ENCODE results near the gene MS4A4E.
"Not testable (repeated sequence)": the region's sequence is repeated elsewhere in the genome, so short reads cannot be mapped to it uniquely, and the experiment has no call there.

Gene MS4A4E

DNA sequence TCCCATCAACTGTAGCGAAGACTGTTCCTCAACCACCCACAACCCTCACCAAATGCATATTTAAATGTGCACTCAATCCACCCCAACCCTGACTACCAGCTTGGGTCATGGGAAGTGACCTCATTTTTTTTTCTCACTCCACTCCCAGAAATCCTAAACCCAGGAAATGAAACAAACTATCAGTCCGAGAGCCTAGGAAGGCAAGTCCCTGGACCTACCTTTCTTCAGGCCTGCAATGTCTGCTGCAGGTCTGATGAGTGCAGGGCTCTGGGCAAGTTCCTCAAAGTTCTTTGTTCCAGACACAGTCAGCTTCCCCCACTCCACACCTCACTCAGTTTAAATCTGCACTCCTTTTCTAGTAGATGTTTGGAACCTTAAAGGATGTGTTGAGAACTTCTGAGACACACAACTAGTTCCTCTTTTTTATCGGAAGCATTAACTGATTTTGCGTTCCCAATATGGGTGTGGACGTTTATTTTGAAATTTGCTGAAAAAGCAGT is at the start of gene MS4A4E:
Gene MS4A4E, minus strand, starts transcription at position 398 of the 500 bp plus-strand sequence. CDS start 13,082 bp downstream, outside the sequence.
- DNase-seq = no peak

DNA sequence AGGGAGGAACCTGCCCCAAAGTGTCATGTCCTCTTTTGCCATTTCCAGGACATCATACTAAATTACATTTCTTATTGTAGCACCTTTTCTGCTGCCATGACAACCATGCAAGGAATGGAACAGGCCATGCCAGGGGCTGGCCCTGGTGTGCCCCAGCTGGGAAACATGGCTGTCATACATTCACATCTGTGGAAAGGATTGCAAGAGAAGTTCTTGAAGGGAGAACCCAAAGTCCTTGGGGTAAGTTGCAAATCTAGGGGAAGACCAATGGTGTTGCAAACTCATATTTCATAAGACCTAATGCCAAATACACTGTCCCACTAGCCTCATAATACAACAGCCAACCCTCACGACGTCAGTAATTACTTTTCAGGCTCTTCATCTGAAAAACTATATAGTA is 49.2 kb upstream of the MS4A4E start:
- no peak for DNase-seq

GRCh38 chr11:60288531-60288930 is 45.6 kb upstream of the MS4A4E start:
- DNase-seq = no peak

GRCh38 chr11:60285411-60286126 is 42.6 kb upstream of the MS4A4E start:
- DNase-seq = not testable (repeated sequence)

DNA sequence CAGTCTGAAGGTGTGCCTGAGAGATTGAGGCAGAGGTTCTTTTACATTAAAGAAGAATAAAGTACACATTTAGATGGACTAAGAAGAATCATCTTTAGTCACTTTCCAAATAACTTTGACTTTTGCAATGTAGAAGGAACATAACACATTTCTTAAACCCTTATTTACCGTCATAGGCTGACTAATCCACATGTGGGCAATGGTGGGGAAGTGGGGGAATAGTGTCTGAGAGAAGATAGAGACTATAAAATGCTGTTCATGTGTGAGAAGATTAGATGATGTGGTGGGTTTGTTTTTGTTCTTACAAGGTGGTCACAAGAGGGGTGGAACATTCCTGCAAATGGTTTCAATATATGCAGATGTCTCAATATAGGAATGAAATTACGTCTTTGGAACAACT is 39.3 kb upstream of the MS4A4E start:
- DNase-seq = no peak

GRCh38 chr11:60281485-60281884 is 38.5 kb upstream of the MS4A4E start:
- DNase-seq = no peak

DNA sequence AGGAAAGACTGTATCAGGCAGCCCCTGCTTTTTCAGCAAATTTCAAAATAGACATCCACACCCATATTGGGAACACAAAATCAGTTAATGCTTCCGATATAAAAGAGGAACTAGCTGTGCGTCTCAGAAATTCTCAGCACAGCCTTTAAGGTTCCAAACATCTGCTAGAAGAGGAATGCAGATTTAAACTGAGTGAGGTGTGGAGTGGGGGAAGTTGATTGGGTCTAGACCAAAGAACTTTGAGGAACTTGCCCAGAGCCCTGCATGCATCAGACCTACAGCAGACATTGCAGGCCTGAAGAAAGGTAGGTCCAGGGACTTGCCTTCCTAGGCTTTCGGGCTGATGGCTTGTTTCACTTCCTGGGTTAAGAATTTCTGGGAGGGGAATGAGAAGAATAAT is 37.5 kb upstream of the MS4A4E start, which contains the start of gene MS4A4A:
Gene MS4A4A, plus strand, starts transcription at position 255 of the 400 bp plus-strand sequence. Its CDS starts 10 bp downstream, at position 265.
- DNase-seq = no peak

GRCh38 chr11:60274416-60274815 is 31.5 kb upstream of the MS4A4E start:
- no peak for DNase-seq

- peak; percentile 4 for DNase-seq
These were observed 22.7 kb upstream of the MS4A4E start for GRCh38 chr11:60265373-60266214.

GRCh38 chr11:60264644-60265043 is 21.7 kb upstream of the MS4A4E start:
- DNase-seq = no peak

DNA sequence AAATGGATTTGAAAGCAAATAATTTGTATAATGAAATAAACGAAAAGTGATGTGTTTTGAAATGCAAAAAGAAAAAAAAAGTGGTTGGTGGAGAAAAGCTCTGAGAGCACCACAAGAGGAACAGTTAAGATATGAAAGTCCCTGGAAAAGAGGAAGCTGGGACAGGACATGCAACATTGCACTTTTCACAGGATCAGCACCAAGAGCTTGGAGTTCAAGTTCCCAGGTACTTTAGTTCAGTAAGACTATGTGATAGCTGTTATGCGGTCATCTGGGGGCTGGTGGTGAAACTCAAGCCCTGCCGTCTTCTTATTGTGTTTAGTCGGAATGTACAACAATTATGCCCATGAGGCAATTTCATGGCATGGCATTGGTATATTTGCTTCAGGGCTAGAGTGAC is 20.5 kb upstream of the MS4A4E start:
- no peak for DNase-seq

- no peak for DNase-seq
These were observed 18.1 kb upstream of the MS4A4E start for GRCh38 chr11:60261014-60261413.

- no peak for DNase-seq
These were observed 15.2 kb upstream of the MS4A4E start for GRCh38 chr11:60257956-60258722.

DNA sequence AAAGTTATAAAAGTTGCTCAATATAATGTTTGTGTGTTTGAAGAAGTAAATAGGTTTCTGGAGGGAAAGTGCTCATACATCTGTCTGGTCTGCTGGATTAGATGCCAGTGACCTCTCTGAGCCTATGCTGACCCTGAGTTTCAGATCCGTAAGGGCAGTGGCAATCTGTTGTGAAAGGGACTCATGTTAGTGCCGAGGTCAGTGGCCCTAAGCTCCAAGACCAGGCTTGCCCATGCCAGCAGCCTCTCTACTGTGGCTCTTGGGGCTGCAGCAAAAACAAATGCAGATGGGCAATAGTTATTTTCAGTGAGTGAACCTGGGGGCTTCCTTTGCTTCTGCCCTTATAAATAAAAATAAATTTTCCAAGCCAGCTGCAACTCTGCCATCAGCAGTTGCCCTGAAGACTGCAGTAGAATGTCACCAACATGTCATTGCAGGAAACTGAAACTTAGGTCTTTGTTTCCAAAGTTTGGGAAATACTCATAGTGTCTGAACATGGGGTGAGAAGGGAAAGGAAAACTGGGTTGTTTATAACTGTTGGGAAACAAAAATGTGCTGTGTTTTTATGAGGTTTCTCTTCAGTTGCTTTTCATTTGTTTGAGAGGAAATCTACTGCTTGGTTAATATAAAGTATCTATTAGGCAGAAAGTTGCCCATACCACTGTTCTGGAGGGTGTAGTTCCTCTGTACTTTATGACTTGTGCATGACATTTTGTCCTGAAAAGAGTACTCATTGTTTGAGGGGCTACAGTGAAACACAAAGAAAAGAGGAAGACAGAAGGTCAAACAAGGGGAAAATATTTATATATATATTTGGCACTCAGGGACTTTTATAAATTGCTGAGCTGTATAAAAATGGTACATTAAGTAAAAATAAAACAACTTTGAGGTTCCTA is 9.5 kb upstream of the MS4A4E start:
- no peak for DNase-seq

- no peak for DNase-seq
These were observed 8.7 kb upstream of the MS4A4E start for GRCh38 chr11:60251485-60252212.

DNA sequence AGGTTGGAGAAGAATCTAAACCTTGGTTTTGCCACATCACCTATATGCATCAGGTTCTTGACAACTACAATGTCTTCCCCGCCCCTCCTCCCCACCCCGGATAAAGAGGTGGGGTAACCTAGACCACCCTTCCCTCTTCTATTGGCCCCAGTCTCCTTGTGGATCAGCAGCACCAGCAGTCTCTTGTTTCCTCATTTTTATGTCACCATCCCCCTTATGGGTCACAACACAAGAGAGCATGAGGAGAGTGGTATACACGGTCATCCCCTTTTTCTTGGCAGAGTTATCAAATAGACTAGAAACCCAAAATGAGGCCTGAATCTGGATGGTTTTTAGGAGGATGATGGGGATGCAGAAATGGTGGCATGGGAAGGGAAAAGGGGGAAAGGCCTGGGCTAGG is 1.2 kb downstream of the MS4A4E start:
- no peak for DNase-seq

DNA sequence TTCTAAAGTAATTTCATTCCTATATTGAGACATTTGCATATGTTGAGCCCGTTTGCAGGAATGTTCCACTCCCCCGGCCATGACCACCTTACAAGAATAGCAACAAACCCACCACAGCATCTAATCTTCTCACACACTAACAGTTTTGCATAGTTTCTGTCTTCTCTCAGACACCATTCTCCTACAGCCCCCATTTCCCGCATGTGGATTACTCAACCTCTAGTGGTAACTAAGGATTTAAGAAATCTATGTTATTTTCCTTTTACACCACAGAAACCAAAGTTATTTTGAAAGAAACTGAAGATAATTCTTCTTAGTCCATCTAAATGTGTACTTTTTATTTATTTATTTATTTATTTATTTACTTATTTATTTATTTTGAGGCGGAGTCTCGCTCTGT is 2.3 kb downstream of the MS4A4E start:
- no peak for DNase-seq

- DNase-seq = no peak
These were observed 7.6 kb downstream of the MS4A4E start for GRCh38 chr11:60235321-60235720.

DNA sequence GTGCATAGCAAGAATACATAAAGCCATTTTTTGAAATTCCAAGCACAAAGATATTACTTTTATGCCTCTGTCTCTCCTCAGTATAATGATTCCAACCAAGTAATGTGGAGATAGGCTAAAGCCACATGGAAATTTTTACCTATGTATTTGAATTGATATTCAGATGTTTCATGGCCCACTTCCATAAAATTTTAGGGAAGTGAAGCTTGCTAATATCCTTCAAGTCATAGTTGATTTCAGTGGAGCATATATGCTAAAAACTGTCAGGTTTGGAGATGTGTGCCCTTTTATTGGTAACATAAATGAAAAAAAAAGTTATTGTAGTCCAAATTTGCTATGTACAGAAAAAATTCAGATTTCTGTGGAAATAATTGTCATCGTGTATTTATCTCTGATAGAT is 12.3 kb downstream of the MS4A4E start:
- no peak for DNase-seq

GRCh38 chr11:60222141-60222540 is 20.8 kb downstream of the MS4A4E start:
- no peak for DNase-seq

DNA sequence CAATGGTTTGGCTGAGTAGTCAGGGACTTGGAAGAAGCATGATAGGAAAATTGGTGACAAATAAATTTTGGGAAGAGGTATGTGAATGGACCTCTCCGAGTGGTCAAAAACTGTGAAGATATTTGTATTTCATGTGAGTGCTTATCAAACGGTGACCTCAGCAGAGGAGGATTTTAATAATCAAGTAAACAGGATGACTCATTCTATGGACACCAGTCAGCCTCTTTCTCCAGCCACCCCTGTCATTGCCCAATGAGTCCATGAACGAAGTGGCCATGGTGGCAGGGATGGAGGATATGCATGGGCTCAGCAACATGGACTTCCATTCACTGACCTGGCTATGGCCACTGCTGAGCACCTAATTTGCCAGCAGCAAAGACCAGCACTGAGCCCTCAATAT is 21.2 kb downstream of the MS4A4E start:
- DNase-seq = no peak

All from DMS79 treated with DMSO at 0.1 percent for 48 hours (cell line).